HG03064 (cell line): ENCODE data around the gene DGLUCY.
"Not testable (repeated sequence)": the region's sequence is repeated elsewhere in the genome, so short reads cannot be mapped to it uniquely, and the experiment has no call there.

Experiments
- ATAC-seq: cut with Tn5 transposase; IDR thresholded peaks from one replicate; pipeline ENCODE4 v1.9.1; 2021; ENCODE audit warnings: low read depth; ENCODE audit not compliant: unreplicated experiment

The DGLUCY gene

GRCh38 chr14:91167380-91167770 is 53.5 kb downstream of the DGLUCY start:
- no peak for ATAC-seq

DNA sequence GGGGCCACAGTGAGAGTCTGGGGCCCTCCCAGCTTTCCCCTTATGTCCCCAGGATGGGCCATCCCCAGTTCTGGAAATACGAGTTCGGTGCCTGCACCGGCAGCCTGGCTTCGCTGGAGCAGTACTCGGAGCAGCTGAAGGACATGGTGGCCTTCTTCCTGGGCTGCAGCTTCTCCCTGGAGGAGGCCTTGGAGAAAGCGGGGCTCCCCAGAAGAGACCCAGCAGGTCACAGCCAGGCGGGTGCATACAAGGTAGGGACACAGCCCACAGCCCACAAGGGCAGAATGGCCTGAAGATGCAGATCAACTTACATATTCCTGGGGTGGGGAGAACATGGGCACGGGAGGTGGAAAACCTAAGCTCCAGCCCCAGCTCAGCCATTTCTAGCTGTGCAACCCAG is 56.1 kb downstream of the DGLUCY start:
- ATAC-seq = no peak

DNA sequence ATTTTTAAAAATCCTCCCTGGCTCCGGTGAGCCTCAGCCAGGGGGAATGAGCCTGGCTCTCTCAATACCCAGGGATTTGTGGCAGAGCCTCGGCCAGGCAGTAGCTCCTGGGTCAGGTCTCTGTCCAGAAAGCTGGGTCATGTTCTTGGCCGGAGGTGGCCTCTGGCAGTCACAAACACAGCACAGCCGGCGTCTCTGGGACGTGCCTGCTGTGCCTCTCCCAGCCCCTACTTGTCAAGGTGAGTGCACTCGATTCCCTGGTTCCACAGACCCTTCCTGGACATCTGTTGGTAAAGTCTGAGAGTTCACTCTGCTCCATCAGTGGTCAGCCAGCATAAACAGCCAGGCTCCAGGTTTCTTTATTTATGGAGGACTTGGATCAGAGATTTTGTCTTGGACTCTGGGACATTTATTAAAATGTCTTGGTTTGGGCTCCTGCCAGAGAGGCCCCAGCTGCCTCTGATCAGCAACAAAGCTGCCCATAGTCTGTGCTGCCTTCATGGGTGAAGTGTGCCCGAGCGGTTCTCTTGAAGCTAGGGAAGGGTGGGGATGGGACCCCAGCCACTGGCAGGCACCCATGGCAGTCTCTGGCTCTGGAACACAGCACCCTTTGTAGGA is 56.7 kb downstream of the DGLUCY start:
- no peak for ATAC-seq

GRCh38 chr14:91171291-91171690 is 57.4 kb downstream of the DGLUCY start:
- no peak for ATAC-seq

DNA sequence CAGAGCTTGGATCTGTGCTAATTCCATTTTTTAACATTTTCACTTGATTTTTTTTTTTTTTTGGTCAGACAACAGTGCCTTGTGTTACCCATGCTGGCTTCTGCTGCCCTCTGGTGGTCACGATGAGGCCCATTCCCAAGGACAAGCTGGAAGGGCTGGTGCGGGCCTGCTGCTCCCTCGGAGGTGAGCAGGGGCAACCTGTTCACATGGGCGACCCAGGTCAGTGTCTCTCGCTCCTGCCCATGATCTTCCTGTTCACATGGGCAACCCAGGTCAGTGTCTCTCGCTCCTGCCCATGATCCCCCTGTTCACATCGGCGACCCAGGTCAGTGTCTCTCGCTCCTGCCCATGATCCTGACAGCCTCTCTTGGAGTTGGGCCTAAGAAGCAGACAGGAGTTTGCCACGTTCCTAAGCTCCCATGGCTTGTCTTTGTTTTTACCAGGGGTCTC is 59.4 kb downstream of the DGLUCY start:
- no peak for ATAC-seq

GRCh38 chr14:91173904-91174303 is 60.0 kb downstream of the DGLUCY start:
- ATAC-seq = no peak

DNA sequence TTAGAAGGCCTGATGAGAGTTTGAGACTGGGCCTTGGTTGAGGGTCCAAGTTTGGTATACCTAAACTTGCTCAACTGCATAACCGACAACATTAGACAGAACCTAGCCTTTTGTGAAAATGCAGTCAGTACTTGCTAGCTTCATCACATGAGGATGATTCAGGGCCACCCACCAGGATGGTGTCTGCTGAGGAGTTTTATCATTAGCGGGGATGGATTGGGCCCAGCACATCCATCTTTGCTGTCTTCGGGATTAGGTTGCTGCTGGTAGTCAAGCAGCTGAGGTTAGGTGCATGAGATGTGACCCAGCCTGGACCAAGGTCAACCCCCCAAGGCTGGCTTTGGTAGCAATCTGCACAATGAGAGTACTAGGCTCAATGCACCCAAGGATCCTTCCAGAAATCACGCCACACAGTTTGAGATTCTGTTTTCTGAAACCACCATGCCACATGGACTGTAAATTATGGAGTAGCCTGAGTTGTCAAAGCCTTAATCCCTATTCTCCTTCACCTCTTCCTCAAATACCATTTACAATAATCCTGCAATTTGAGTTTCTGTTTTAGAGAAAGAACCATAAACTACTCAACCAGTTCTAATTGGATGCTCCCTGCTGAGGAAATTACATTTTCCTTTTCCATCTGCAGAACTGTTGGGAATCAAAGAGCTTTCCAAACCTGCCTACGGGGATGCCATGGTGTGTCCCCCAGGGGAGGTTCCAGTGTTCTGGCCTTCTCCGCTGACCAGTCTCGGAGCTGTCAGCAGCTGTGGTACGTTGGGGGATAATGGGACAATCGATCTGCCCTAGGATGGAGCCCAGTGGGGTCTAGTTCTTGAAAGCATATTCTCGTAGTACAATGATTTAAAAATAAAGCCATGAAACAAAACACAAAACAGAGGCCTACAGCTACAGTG is 61.7 kb downstream of the DGLUCY start:
- ATAC-seq = no peak

GRCh38 chr14:91177073-91178034 is 63.5 kb downstream of the DGLUCY start:
- no peak for ATAC-seq

DNA sequence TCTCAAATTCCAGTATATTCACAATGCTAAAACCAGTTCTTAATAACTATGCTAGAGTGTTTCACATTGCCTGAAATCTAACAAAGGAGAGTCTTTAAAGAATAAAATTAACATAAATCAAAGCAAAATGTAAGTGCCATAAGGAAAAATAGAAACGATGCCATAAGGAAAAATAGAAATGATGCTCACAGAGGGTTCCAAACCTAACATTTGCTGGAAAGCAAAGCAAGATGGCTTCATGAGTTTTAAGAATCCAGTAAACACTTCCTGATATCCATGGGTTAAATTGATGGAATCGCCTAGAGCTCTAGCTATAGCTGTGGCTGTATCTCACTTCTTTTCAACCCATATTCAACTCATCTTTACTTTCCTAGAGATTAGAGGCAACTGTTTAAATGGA is 66.7 kb downstream of the DGLUCY start:
- ATAC-seq = no peak

- not testable (repeated sequence) for ATAC-seq
These were observed 68.9 kb downstream of the DGLUCY start for GRCh38 chr14:91182753-91183152.

GRCh38 chr14:91184559-91184958 is 70.7 kb downstream of the DGLUCY start:
- ATAC-seq = no peak

DNA sequence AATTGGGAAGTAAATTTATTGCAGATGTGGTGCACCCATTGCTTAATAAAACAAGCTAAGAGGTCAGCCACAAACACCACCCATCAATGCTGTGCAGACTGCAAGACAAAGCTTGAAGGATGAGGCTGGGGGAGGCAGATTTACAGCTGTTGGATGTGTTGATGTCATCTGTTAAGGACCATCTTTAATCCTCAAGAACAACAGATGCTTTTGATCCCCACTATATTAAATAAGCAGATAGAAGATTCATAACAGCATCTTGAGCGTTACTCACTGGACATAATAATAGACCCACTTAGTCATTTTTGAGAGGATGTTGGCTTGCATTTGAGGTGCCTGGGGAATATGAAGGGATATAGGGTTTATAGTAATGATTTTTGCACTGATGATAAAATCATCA is 71.8 kb downstream of the DGLUCY start:
- ATAC-seq = no peak

- no peak for ATAC-seq
These were observed 72.7 kb downstream of the DGLUCY start for GRCh38 chr14:91186515-91187066.

DNA sequence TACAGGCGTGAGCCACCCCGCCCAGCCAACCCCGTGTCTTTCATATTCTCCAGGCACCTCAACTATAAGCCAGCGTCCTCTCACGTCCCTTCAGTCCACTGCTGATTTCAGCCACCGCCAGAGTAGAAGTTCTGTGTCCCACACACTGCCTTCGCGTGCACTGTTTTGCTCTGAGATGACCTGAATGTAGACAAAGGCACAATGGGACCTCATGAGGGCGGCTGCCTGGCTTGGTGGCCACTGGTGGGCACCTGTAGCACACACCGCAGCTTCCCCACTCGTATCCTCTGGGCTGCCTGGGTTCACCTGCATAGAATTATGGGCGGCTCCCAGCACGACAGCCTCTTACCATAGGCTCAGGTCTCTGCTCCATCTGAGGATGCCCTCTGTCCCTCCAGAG is 73.4 kb downstream of the DGLUCY start:
- no peak for ATAC-seq

GRCh38 chr14:91190853-91191252 is 77.0 kb downstream of the DGLUCY start:
- no peak for ATAC-seq

- no peak for ATAC-seq
These were observed 79.2 kb downstream of the DGLUCY start for GRCh38 chr14:91193069-91193468.

GRCh38 chr14:91195881-91196280 is 82.0 kb downstream of the DGLUCY start:
- no peak for ATAC-seq

DNA sequence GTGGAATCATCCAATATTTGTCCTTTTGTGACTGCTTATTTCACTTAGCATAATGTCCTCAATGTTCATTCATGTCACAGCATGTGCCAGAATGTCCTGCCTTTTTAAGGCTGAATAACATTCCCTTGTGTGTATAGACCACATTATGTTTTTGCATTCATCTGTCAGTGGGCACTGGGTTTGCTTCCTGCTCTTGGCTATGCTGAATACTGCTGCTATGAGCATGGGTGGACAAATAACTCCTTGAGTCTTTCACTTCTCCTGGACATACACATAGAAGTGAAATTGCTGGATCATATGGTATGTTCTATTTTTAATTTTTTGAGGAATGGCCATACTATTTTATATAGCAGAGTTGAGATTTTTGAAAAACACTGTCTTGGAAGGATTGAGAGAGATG is 83.8 kb downstream of the DGLUCY start:
- no peak for ATAC-seq

- ATAC-seq = not testable (repeated sequence)
These were observed 86.9 kb downstream of the DGLUCY start for GRCh38 chr14:91200802-91201201.

GRCh38 chr14:91202234-91202974 is 88.5 kb downstream of the DGLUCY start:
- ATAC-seq = no peak
